Measurements from ENCODE around the gene SH3BGRL.
"Not testable (repeated sequence)": the region's sequence is repeated elsewhere in the genome, so short reads cannot be mapped to it uniquely, and the experiment has no call there.

SH3BGRL gene

GRCh38 chrX:81259714-81260395 is 58.0 kb downstream of the SH3BGRL start:
- no peak for DNase-seq

GRCh38 chrX:81261576-81261975 is 59.7 kb downstream of the SH3BGRL start:
- DNase-seq: no peak

GRCh38 chrX:81263059-81263458 is 61.2 kb downstream of the SH3BGRL start:
- DNase-seq: no peak

DNA sequence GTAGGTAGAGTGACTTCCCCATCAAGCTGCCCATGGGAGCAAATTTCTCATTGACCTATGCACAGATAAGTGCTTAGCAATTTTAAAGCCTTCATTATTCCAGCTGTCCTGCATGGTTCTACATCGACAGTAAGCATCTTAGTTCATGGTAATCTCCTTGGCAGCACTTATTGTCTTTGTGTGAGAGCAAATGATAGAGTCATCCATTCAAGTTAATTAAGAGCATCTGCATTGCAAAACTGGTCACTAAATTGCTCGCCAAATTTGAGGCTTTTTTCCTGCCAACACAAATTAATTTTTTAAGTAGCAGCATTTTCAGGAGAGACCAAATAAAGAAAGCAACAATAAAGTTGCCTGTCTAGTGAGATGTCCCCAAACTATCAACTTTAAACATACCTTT is 76.7 kb downstream of the SH3BGRL start:
- no peak for DNase-seq

- no peak for DNase-seq
Observed at GRCh38 chrX:81280148-81280547, 78.2 kb downstream of the SH3BGRL start.

DNA sequence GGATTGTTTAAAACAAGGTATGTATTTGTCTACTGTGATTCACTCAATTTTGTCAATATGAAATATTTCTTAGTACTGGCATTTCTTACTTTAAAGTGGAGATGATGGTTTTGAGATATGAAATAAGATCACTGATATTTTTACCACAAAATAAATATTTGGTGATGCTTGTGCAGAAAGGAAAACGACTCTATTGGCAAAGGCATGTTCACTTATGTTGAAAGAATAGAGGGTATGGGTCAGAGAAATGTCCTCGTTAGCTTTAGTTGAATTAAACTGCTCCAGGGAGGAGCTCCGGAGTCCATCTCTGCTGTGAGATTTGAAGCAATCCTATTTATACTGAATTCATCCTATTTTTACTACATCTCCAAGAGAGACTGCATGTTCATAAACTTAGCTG is 84.2 kb downstream of the SH3BGRL start:
- no peak for DNase-seq

DNA sequence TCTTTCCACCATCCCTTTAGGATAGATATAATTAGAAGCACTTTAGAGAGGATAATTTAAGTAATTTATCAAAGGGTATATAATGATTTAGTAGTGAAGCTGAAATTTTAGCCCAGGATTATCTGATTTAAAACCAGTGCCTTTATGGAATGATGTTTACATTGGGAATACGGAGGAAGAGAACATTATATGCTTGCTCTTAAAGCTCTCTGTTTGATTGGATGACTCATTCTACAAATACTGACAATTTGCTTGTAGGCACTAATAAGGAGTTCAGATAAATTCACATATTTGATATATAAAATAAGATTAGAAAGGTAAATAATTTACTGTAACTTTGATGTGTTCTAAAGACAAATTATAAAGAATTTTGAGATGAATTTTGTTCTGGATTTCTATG is 84.7 kb downstream of the SH3BGRL start:
- DNase-seq: no peak

- DNase-seq: no peak
Observed at GRCh38 chrX:81291996-81292395, 90.1 kb downstream of the SH3BGRL start.

- DNase-seq: no peak
Observed at GRCh38 chrX:81294101-81294500, 92.2 kb downstream of the SH3BGRL start.

DNA sequence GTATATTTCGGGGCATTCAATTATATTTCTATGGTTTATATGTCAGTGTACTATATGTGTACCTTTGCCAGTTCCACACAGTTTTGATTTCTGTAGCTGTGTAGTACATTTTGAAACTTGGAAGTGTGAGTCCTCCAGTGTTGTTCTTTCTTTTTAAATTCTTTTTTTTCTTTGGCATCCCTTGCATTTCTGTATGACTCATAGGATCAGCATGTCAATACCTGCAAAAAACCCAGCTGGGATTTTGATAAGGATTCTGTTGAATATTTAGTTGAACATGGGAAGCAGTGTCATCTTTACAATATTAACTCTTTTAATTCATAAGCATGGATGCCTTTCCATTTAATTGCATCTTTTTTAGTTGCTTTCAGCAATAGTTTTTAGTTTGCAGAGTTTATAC is 100.0 kb downstream of the SH3BGRL start:
- DNase-seq: no peak

GRCh38 chrX:81304563-81304962 is 102.7 kb downstream of the SH3BGRL start:
- DNase-seq: no peak

DNA sequence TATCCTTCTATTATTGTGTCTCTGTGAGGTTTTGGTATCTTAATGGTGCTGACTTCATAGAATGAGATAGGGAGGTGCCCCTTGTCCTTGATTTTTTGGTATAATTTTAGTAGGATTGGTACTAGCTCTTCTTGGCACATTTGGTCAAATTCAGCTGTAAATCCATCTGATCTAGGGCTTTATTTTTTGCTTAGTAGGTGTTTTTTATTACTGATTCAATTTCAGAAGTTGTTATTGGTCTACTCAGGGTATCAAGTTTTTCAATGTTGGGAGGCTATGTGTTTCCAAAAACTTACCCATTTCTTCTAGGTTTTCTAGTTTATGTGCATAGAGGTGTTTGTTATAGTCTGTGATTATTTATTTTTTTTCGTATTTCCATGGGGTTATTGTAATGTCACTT is 103.3 kb downstream of the SH3BGRL start:
- DNase-seq: no peak

GRCh38 chrX:81308086-81308829 is 106.4 kb downstream of the SH3BGRL start:
- no peak for DNase-seq

GRCh38 chrX:81316163-81316562 is 114.3 kb downstream of the SH3BGRL start:
- no peak for DNase-seq

GRCh38 chrX:81331653-81332052 is 129.8 kb downstream of the SH3BGRL start:
- DNase-seq: not testable (repeated sequence)

GRCh38 chrX:81336455-81337152 is 134.7 kb downstream of the SH3BGRL start:
- no peak for DNase-seq

DNA sequence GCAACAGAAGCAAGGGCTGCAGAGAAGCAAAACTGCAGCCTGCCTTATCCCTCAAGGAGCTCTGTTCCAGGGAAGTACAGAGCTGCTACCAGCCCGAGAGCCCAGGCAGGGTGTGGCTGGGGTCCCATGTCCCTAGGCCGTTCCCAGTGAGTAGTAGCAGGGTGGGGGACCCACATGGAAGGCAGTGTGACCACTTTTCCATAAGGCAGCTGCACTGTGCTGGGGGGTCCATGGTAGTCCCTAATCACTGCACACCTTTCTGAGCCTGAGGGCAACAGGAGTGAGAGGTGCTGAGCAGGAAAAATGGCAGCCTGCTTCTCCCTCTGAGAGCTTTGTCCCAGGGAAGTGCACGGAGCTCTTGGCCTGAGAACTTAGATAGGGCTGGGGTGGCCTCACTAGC is 135.9 kb downstream of the SH3BGRL start:
- DNase-seq: no peak

DNA sequence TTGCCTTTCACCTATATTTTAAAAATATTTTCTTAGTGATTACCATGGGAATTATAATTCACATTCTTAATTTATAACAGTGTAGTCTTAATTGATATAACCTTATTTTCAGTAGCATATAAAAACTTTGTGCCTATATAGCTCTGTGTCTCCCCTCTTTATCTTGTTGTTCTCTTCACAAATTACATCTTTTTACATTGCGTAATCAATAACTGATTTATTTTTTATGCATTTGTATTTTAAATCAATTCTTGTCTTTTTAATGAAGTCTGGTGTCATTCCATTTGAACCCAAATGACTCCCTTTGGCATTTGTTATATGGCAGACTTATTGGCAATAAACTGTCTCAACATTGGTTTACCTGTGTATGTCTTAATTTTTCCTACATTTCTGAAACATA is 137.0 kb downstream of the SH3BGRL start:
- DNase-seq: no peak

GRCh38 chrX:81345296-81345695 is 143.4 kb downstream of the SH3BGRL start:
- DNase-seq: not testable (repeated sequence)
